B cell (primary cell): ENCODE measurements around the gene FBXO28. TPM values are rescaled to one million over a fixed set of nuclear protein-coding genes. Genes with fewer than 3 reads are reported as not detected.

ENCODE experiments used
- ATAC-seq: fragments of 200-7000 bp; cut with Tn5 transposase; one replicate; pipeline ENCODE4 v1.10.0; 2021; ENCODE audit warnings: low read depth, mild to moderate bottlenecking, moderate number of reproducible peaks, moderate library complexity
- CTCF ChIA-PET: fragments of 350-600 bp; sonication (Branson Sonifier 250); formaldehyde crosslinking; loops from one replicate; lab custom pipeline; 2021; ENCODE audit warnings: antibody characterized with exemption, inconsistent platforms; lab: Charles Lee
- POLR2A ChIA-PET: fragments of 350-600 bp; sonication (Branson Sonifier 250); formaldehyde crosslinking; loops from one replicate; lab custom pipeline; 2021; ENCODE audit warnings: antibody characterized with exemption; lab: Charles Lee
- DNase-seq: peaks from one replicate; pipeline ENCODE4 v3.0.0; 2013
- H2AFZ ChIP-seq: 2 replicates; pipeline ENCODE4 v1.6.1; 2012; ENCODE audit warnings: mild to moderate bottlenecking, low read depth, low read length; ENCODE audit not compliant: insufficient read depth, poor library complexity, severe bottlenecking
- H3K27ac ChIP-seq, 2 donors: 1 replicate in 1 of 2; 2 replicates in 1 of 2; pipeline ENCODE4 v1.5.1; 2012 to 2013; ENCODE audit warnings: low read length in 2 of 2, mild to moderate bottlenecking in 2 of 2, moderate library complexity in 1 of 2
- H3K27me3 ChIP-seq, 4 experiments: fragments of 200-600 bp in 1 of 4; sonication (generic) in 1 of 4; replicated peaks in 1 of 4; 1 replicate in 2 of 4; 2 replicates in 2 of 4; pipeline versions ENCODE4 v1.6.1 to v1.7.0; 2013 to 2016; ENCODE audit warnings: low read length in 3 of 4, mild to moderate bottlenecking in 2 of 4, mixed read lengths in 1 of 4, moderate library complexity in 1 of 4; ENCODE audit not compliant: insufficient read depth in 4 of 4, control insufficient read depth in 3 of 4; ENCODE audit errors: control extremely low read depth in 1 of 4
- H3K36me3 ChIP-seq, 2 experiments: replicated peaks in 1 of 2; 1 replicate in 1 of 2; 2 replicates in 1 of 2; pipeline versions ENCODE4 v1.6.1 to v1.7.1; 2013; ENCODE audit warnings: low read length in 1 of 2; ENCODE audit not compliant: insufficient read depth in 2 of 2, control insufficient read depth in 1 of 2; ENCODE audit errors: control extremely low read depth in 1 of 2, extremely low read depth in 1 of 2
- H3K4me1 ChIP-seq, 2 donors: fragments of 200-600 bp in 1 of 2; sonication (generic) in 1 of 2; 1 replicate in 1 of 2; 2 replicates in 1 of 2; pipeline versions ENCODE4 v1.5.1 to v1.6.1; 2013 to 2017; ENCODE audit warnings: low read length in 2 of 2; ENCODE audit not compliant: control insufficient read depth in 2 of 2, insufficient read depth in 2 of 2
- H3K4me2 ChIP-seq: replicated peaks from 2 replicates; pipeline ENCODE3; 2012; ENCODE audit warnings: mild to moderate bottlenecking, low read depth, low read length; ENCODE audit not compliant: poor library complexity, severe bottlenecking
- H3K4me3 ChIP-seq, 5 experiments: fragments of 200-600 bp in 1 of 5; sonication (generic) in 1 of 5; 1 replicate in 3 of 5; 2 replicates in 2 of 5; pipeline versions ENCODE4 v1.5.1 to v1.7.0; 2011 to 2016; ENCODE audit warnings: low read length in 4 of 5, mild to moderate bottlenecking in 4 of 5, low read depth in 2 of 5, control low read depth in 1 of 5, moderate library complexity in 1 of 5; ENCODE audit not compliant: insufficient read depth in 1 of 5; ENCODE audit errors: control extremely low read depth in 1 of 5, extremely low read depth in 1 of 5
- H3K79me2 ChIP-seq: fragments of 200-600 bp; sonication (generic); one replicate; pipeline ENCODE4 v1.6.0; 2016; ENCODE audit warnings: low read length; ENCODE audit not compliant: control insufficient read depth, insufficient read depth
- H3K9ac ChIP-seq: fragments of 200-600 bp; sonication (generic); 2 replicates; pipeline ENCODE4 v1.6.1; 2017; ENCODE audit warnings: mild to moderate bottlenecking, low read length, moderate library complexity
- H3K9me3 ChIP-seq, 3 donors: one replicate each; pipeline versions ENCODE4 v1.6.1 to v1.7.1; 2013; ENCODE audit warnings: low read length in 2 of 3; ENCODE audit not compliant: control insufficient read depth in 2 of 3, insufficient read depth in 1 of 3; ENCODE audit errors: control extremely low read depth in 1 of 3
- H4K20me1 ChIP-seq: 2 replicates; pipeline ENCODE4 v1.6.0; 2012; ENCODE audit warnings: mild to moderate bottlenecking, low read length; ENCODE audit not compliant: insufficient read depth, control insufficient read depth, poor library complexity, severe bottlenecking
- H3K27ac Mint-ChIP-seq: one replicate; pipeline ENCODE4 v1.8.0; 2021; ENCODE audit warnings: mixed read lengths
- H3K27me3 Mint-ChIP-seq: one replicate; pipeline ENCODE4 v1.8.0; 2021; ENCODE audit warnings: mixed read lengths
- H3K4me1 Mint-ChIP-seq: one replicate; pipeline ENCODE4 v1.8.0; 2021; ENCODE audit warnings: mixed read lengths
- H3K4me3 Mint-ChIP-seq: one replicate; pipeline ENCODE4 v1.8.0; 2021; ENCODE audit warnings: mixed read lengths
- H3K9me3 Mint-ChIP-seq: one replicate; pipeline ENCODE4 v1.8.0; 2022; ENCODE audit warnings: mixed read lengths; ENCODE audit not compliant: insufficient read depth
- EZH2 ChIP-seq: IDR thresholded peaks from 2 replicates; pipeline ENCODE4 v1.6.1; 2012; ENCODE audit warnings: borderline replicate concordance, low read depth, mild to moderate bottlenecking, moderate library complexity, low read length; ENCODE audit not compliant: insufficient read depth, poor library complexity, severe bottlenecking
- whole genome bisulfite sequencing: methylation state at CpG from one replicate; pipeline ENCODE4 v1.1.5; 2013; ENCODE audit warnings: missing lambda C conversion rate; ENCODE audit not compliant: insufficient coverage; 5-methylcytosine and 5-hydroxymethylcytosine counted together
- intact Hi-C: fragments of 100-400 bp; cut with micrococcal nuclease; formaldehyde crosslinking; loops from one replicate; pipeline ENCODE4 v1.10.0; 2022
- polyA plus RNA-seq: library from polyadenylated mRNA; depleted of rRNA; stranded (reverse); fragments of >200 nt; gene quantifications from 2 replicates; pipeline ENCODE4 v1.2.3, GENCODE V29; 2012
- total RNA-seq, 2 donors: library from RNA; stranded (reverse); fragments of 120-200 nt in 1 of 2; gene quantifications; 1 replicate in 1 of 2; 2 replicates in 1 of 2; pipeline versions ENCODE4 v1.2.3 to v1.2.4, GENCODE V29; 2013 to 2022
- TF ChIP-seq, protein P1 (sequence below): fragments of 200-600 bp; IDR thresholded peaks from one replicate; pipeline ENCODE4 v1.8.0; 2022; ENCODE audit warnings: antibody characterized with exemption, mild to moderate bottlenecking

Gene FBXO28
- total and polyA plus RNA-seq, 2 donors (not counting 1 experiment from before 2014, with no cell fraction given): 17.5 to 39.7 TPM

DNA sequence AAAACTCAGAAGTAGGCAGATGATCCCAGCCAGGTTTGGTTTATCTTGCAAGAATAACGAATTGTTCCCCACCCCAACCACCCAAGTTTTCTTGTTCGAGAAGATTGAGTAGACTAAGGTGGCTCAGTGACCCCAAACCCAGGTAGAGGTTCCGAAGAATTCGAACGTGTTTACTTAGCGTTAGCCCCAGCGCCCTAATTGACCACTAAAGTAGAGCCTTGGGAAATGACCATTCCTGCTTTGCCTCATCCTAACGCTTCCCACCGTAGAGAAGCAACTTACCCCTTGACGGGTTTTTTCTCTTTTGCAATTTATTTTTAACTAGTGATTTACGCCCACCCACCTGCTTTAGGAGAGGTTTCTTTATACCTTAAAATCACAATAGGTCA, 870 bp downstream of the FBXO28 start:
- Histone ChIP-seq H3K27me3 (peaks cover 0 to 5% (median 0%) of the 10 kb centered on the region in 4 experiments), H3K9ac (peak overlapping the region; percentile 95), H3K4me3 (peak overlapping the region; percentile 78 to 92 (median 86)), H3K4me1 (peaks cover 20 to 27% of the 10 kb centered on the region in 2 donors), H2AFZ (peak overlapping the region; percentile 90), H3K4me2 (peak overlapping the region; percentile 93), H4K20me1 (peaks cover 27% of the 10 kb centered on the region), H3K27ac (peak overlapping the region; percentile 96), H3K79me2 (peaks cover 44% of the 10 kb centered on the region), H3K36me3 (peaks cover 0 to 4% of the 10 kb centered on the region in 2 experiments), H3K9me3 (no peaks in the 10 kb centered on the region)
- no peak for ATAC-seq
- no peaks in the 10 kb centered on the region for H3K27me3 Mint-ChIP-seq
- no peak for DNase-seq
- intact Hi-C loops: loop anchor here (1.0 to 5.0 kb wide), 6 partner anchors 122 to 416 kb away; partner anchors contain the start of genes CNIH4, NVL, TP53BP2 and WDR26
- POLR2A ChIA-PET: interaction anchor here (0.6 to 1.0 kb wide), 2 partner anchors 78 to 320 kb away, joined by 3 read pairs; partner anchors contain the start of gene WDR26
- TF ChIP-seq, protein P1, sequence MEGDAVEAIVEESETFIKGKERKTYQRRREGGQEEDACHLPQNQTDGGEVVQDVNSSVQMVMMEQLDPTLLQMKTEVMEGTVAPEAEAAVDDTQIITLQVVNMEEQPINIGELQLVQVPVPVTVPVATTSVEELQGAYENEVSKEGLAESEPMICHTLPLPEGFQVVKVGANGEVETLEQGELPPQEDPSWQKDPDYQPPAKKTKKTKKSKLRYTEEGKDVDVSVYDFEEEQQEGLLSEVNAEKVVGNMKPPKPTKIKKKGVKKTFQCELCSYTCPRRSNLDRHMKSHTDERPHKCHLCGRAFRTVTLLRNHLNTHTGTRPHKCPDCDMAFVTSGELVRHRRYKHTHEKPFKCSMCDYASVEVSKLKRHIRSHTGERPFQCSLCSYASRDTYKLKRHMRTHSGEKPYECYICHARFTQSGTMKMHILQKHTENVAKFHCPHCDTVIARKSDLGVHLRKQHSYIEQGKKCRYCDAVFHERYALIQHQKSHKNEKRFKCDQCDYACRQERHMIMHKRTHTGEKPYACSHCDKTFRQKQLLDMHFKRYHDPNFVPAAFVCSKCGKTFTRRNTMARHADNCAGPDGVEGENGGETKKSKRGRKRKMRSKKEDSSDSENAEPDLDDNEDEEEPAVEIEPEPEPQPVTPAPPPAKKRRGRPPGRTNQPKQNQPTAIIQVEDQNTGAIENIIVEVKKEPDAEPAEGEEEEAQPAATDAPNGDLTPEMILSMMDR: no peak
- TF ChIP-seq EZH2: no peak
- WGBS: 4% methylated on average over 6 of the region's 11 CpGs
- peak overlapping the region; percentile 92 for H3K4me3 Mint-ChIP-seq
- CTCF ChIA-PET: interaction anchor here (0.5 to 5.4 kb wide), 6 partner anchors 28 to 343 kb away, joined by 3 to 100 read pairs (median 24); partner anchors contain the start of gene NVL
- H3K27ac Mint-ChIP-seq: peak overlapping the region; percentile 95
- H3K4me1 Mint-ChIP-seq: peaks cover 35% of the 10 kb centered on the region
- no peaks in the 10 kb centered on the region for H3K9me3 Mint-ChIP-seq

DNA sequence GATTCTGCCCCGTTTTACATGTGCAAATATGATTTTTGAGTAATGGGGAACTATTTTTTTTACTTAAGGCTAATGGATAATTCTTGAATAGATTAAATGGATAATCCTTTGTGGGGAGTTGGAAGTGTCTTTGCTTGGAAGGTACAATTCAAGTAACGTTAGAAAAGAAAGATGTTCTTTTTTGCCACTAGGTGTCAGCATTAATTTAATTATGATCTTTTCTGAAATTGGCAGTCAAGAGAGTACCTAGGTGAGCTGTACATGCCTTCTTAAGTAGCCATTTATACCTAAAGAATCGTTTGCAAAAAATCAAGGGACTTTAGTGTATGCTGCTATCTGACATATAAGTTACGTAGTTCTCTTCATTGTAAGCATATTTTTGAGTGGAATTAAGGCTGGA, 2.2 kb downstream of the FBXO28 start:
- POLR2A ChIA-PET: interaction anchor here (1.0 kb wide), 1 partner anchor 214 kb away, joined by 3 read pairs; the partner anchor contains the start of gene NVL
- no CpG with 5 or more reads among the region's 4 CpGs for whole genome bisulfite sequencing

More for the DNA sequence above, 2.2 kb downstream of the FBXO28 start:
- Histone ChIP-seq H3K79me2 (peaks cover 57% of the 10 kb centered on the region), H3K36me3 (peaks cover 0 to 11% of the 10 kb centered on the region in 2 experiments), H4K20me1 (peaks cover 27% of the 10 kb centered on the region), H3K9me3 (no peaks in the 10 kb centered on the region), H3K4me1 (peaks cover 20 to 27% of the 10 kb centered on the region in 2 donors), H3K27ac (peak overlapping the region in 1 of 2 donors; percentile 96), H3K27me3 (no peaks in the 10 kb centered on the region), H2AFZ (no peak overlapping the region), H3K9ac (no peak overlapping the region), H3K4me3 (peak overlapping the region in 1 of 5 experiments; percentile 30), H3K4me2 (peak overlapping the region; percentile 93)
- DNase-seq (peak; percentile 71), ATAC-seq (no peak)
- H3K4me3 Mint-ChIP-seq: peak overlapping the region; percentile 42
- TF ChIP-seq EZH2: no peak
- TF ChIP-seq, protein P1: peak; percentile 80
- no peaks in the 10 kb centered on the region for H3K9me3 Mint-ChIP-seq
- CTCF ChIA-PET: interaction anchor here (0.6 to 5.4 kb wide), 26 partner anchors 9 to 344 kb away, joined by 3 to 100 read pairs (median 4); partner anchors contain the start of gene NVL
- H3K27me3 Mint-ChIP-seq: no peaks in the 10 kb centered on the region
- H3K27ac Mint-ChIP-seq: peak overlapping the region; percentile 68
- intact Hi-C loops: loop anchor here (1.0 kb wide), 3 partner anchors 66 to 341 kb away; no protein-coding TSS in a partner anchor
- peaks cover 37% of the 10 kb centered on the region for H3K4me1 Mint-ChIP-seq
